OCI-LY7 (cell line): Measurements from ENCODE around the gene PSMD2.

Experiments
- EZH2phosphoT487 ChIP-seq: fragments of 200-600 bp; sonication (generic); IDR thresholded peaks from 2 replicates; pipeline ENCODE4 v1.6.1; 2018; ENCODE audit warnings: low read depth, borderline replicate concordance, mild to moderate bottlenecking, mixed run types, antibody characterized with exemption, low read length, moderate library complexity, mixed read lengths
- TF ChIP-seq, protein P1 (sequence below): fragments of 200-600 bp; sonication (generic); conservative IDR thresholded peaks from 2 replicates; pipeline ENCODE4 v1.5.1; 2014; ENCODE audit warnings: mild to moderate bottlenecking, antibody characterized with exemption, low read length, moderate library complexity, mixed read lengths

DNA sequence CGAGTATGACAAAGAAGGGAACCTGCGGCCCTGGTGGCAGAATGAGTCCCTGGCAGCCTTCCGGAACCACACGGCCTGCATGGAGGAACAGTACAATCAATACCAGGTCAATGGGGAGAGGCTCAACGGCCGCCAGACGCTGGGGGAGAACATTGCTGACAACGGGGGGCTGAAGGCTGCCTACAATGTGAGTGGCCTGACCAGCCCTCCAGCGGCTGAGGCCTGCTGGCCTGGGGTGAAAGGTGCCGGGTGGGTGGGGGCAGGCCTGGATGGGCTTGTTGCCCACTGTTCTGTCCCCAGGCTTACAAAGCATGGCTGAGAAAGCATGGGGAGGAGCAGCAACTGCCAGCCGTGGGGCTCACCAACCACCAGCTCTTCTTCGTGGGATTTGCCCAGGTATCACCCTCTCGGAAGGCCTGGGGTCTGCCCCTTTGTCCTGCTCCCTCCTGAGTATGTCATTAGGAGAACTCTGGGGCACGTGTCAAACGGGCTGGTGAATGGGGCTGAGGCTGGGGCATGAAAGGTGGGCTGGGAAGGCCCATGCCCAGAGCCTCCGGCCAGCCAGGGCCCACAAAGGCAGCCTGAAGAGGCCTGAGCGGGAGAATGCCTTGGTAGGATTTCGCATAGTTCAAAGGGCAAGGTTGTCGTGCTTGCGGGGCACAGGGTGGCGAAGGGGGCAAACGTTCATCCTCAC, 7.8 kb upstream of the PSMD2 start:
- TF ChIP-seq, protein P1, sequence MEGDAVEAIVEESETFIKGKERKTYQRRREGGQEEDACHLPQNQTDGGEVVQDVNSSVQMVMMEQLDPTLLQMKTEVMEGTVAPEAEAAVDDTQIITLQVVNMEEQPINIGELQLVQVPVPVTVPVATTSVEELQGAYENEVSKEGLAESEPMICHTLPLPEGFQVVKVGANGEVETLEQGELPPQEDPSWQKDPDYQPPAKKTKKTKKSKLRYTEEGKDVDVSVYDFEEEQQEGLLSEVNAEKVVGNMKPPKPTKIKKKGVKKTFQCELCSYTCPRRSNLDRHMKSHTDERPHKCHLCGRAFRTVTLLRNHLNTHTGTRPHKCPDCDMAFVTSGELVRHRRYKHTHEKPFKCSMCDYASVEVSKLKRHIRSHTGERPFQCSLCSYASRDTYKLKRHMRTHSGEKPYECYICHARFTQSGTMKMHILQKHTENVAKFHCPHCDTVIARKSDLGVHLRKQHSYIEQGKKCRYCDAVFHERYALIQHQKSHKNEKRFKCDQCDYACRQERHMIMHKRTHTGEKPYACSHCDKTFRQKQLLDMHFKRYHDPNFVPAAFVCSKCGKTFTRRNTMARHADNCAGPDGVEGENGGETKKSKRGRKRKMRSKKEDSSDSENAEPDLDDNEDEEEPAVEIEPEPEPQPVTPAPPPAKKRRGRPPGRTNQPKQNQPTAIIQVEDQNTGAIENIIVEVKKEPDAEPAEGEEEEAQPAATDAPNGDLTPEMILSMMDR, result no peak
- no peak for TF ChIP-seq EZH2phosphoT487
